Measurements from ENCODE around the gene POU1F1. TPM values are rescaled to one million over a fixed set of nuclear protein-coding genes. Genes with fewer than 3 reads are reported as not detected.

The POU1F1 gene
- total and polyA plus RNA-seq, 2 of the 8 experiments (the other 6 are each of a cell fraction or from before 2014, with no cell fraction given): not detected

DNA sequence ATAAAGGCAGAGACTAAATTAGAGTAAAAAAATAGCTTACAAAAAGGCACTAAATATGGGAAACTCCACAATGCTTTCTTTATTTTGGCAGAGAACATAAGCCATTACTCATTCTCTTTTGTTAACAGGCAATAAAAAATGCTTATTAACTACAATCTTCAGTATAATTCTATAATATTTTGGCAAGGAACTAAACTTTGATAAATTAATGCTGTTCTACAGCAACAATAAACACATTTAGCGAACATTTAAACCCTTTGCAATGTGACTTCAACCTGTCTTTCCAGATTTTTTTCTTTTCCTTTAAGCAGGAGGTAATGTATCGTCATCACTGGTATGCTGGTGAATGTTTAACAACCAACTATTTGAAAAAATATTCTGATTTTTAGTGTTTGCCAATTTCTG lies 42.2 kb upstream of the POU1F1 start (continued):
- TF ChIP-seq CHD7 (IDR thresholded peaks at IDR 0.05; ENCODE audit: insufficient replicate concordance, low read length): no peak
- TF ChIP-seq CTCF (IDR thresholded peaks at IDR 0.05; ENCODE audit: control extremely low read depth in 1 of 3, insufficient read depth in 1 of 3, low read depth in 1 of 3, low read length in 3 of 3): no peak
- no peak for TF ChIP-seq MAX (IDR thresholded peaks at IDR 0.05)
- TF ChIP-seq HDAC6 (IDR thresholded peaks at IDR 0.05; ENCODE audit: low read depth, low read length): no peak
